ENCODE data around the gene PKIG. TPM values are rescaled to one million over a fixed set of nuclear protein-coding genes. Genes with fewer than 3 reads are reported as not detected.
"Not testable (repeated sequence)": the region's sequence is repeated elsewhere in the genome, so short reads cannot be mapped to it uniquely, and the experiment has no call there.

Gene PKIG
- total RNA-seq, 4 donors from 2014 or later = 72.9 to 153 (median 100) TPM

DNA sequence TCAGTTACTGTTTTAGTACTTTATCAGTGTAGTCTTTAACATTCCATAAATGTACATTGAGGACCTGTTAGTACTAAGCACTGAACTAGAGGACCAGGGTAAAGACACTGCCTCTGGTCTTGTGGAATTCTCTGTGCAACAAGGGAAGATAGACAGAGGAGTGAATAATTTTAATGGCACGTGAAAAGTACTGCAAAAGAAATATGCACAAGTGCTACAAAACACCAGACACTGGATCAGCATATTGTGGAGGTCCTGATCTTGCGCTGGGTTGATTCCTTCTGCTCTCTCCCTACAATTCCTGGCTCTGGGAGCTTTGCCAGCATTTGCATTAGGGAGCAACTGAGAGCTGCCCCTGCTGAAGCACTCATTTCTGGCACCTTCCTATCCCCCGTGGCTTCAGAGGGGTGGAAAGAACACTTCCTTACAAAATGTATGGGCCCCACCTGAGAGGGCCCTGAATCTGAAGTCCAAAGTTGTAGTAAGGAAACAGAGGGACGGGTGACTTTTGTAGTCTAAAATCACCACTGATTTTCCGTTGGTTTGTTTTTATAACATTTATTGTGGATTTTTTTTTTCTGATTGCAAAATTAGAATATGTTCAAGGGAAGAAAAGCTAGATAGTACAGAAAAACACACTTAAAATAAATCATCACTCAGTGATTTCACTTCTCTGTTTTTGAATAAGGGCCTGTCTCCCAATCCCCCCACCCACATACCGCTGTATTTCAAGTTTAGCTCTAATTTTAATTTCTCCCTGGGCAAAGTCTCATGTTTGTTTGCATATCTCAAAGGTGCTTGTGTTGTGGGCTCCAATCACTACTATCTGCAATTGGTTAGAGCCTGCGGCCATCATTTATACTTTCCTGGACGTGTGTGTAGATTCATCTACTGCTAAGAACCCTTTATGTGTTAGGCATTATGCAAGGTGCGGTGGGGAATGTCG lies 4.9 kb downstream of the PKIG start:
- H3K27ac ChIP-seq = peak overlapping the region; percentile 95 to 98 (median 98)
- TF ChIP-seq, protein P1, sequence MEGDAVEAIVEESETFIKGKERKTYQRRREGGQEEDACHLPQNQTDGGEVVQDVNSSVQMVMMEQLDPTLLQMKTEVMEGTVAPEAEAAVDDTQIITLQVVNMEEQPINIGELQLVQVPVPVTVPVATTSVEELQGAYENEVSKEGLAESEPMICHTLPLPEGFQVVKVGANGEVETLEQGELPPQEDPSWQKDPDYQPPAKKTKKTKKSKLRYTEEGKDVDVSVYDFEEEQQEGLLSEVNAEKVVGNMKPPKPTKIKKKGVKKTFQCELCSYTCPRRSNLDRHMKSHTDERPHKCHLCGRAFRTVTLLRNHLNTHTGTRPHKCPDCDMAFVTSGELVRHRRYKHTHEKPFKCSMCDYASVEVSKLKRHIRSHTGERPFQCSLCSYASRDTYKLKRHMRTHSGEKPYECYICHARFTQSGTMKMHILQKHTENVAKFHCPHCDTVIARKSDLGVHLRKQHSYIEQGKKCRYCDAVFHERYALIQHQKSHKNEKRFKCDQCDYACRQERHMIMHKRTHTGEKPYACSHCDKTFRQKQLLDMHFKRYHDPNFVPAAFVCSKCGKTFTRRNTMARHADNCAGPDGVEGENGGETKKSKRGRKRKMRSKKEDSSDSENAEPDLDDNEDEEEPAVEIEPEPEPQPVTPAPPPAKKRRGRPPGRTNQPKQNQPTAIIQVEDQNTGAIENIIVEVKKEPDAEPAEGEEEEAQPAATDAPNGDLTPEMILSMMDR (IDR thresholded peaks at IDR 0.05 in 4 of 5, conservative IDR thresholded peaks at IDR 0.05 in 1 of 5) = no peak
- no peak for TF ChIP-seq POLR2A (IDR thresholded peaks at IDR 0.05)
- ATAC-seq = no peak
- intact Hi-C loops (cut with DNase I; ENCODE audit: low total_unique reads) = loop anchor here (10.0 kb wide), 1 partner anchor 383 kb away; no protein-coding TSS in a partner anchor
- peaks cover 0 to 26% of the 10 kb centered on the region in 2 donors for H3K36me3 ChIP-seq
- DNase-seq = no peak
- in situ Hi-C loops (cut with MboI; ENCODE audit: low sequenced_read_pairs in 4 of 4) = loop anchor here in 1 of 4 donors (25.0 kb wide), 1 partner anchor 375 kb away; the partner anchor contains the start of gene OSER1
- H3K4me3 ChIP-seq = peak overlapping the region in 3 of 4 donors; percentile 24 to 76 (median 73)
- no peaks in the 10 kb centered on the region for H3K9me3 ChIP-seq
- peaks cover 38 to 43% of the 10 kb centered on the region in 2 donors for H3K4me1 ChIP-seq
- no peaks in the 10 kb centered on the region for H3K27me3 ChIP-seq

GRCh38 chr20:44588321-44588720 lies 5.9 kb downstream of the PKIG start:
- ATAC-seq, H3K9me3 ChIP-seq, H3K4me3 ChIP-seq, H3K27me3 ChIP-seq, DNase-seq: not testable (repeated sequence)
- Histone ChIP-seq H3K4me1 (peaks cover 44 to 50% of the 10 kb centered on the region in 2 donors), H3K27ac (peak overlapping the region in 3 of 4 donors; percentile 95 to 98 (median 98)), H3K36me3 (peaks cover 0 to 26% of the 10 kb centered on the region in 2 donors)
- in situ Hi-C loops (cut with MboI; ENCODE audit: low sequenced_read_pairs in 4 of 4) (loop anchor here in 1 of 4 donors (25.0 kb wide), 1 partner anchor 376 kb away; the partner anchor contains the start of gene OSER1), intact Hi-C loops (cut with DNase I; ENCODE audit: low total_unique reads) (loop anchor here (10.0 kb wide), 1 partner anchor 384 kb away; no protein-coding TSS in a partner anchor)

GRCh38 chr20:44589537-44589936 lies 7.2 kb downstream of the PKIG start:
- ATAC-seq = no peak
- no peaks in the 10 kb centered on the region for H3K9me3 ChIP-seq
- DNase-seq = no peak
- H3K36me3 ChIP-seq = peaks cover 0 to 26% of the 10 kb centered on the region in 2 donors
- peak overlapping the region in 2 of 4 donors; percentile 14 to 27 for H3K27ac ChIP-seq
- no peaks in the 10 kb centered on the region for H3K27me3 ChIP-seq
- intact Hi-C loops (cut with DNase I; ENCODE audit: low total_unique reads) (loop anchor here (10.0 kb wide), 1 partner anchor 385 kb away; no protein-coding TSS in a partner anchor), in situ Hi-C loops (cut with MboI; ENCODE audit: low sequenced_read_pairs in 4 of 4) (loop anchor here in 1 of 4 donors (25.0 kb wide), 1 partner anchor 377 kb away; the partner anchor contains the start of gene OSER1)
- TF ChIP-seq, protein P1 (IDR thresholded peaks at IDR 0.05 in 4 of 5, conservative IDR thresholded peaks at IDR 0.05 in 1 of 5) = no peak
- no peak for TF ChIP-seq POLR2A (IDR thresholded peaks at IDR 0.05)
- H3K4me3 ChIP-seq = no peak overlapping the region
- H3K4me1 ChIP-seq = peaks cover 55 to 56% of the 10 kb centered on the region in 2 donors

GRCh38 chr20:44590980-44591778 lies 8.8 kb downstream of the PKIG start:
- Histone ChIP-seq H3K4me3 (no peak overlapping the region), H3K4me1 (peaks cover 54 to 56% of the 10 kb centered on the region in 2 donors), H3K27ac (peak overlapping the region in 1 of 4 donors; percentile 86), H3K9me3 (no peaks in the 10 kb centered on the region), H3K27me3 (no peaks in the 10 kb centered on the region), H3K36me3 (peaks cover 0 to 26% of the 10 kb centered on the region in 2 donors)
- intact Hi-C loops (cut with DNase I; ENCODE audit: low total_unique reads) (no loop called here), in situ Hi-C loops (cut with MboI; ENCODE audit: low sequenced_read_pairs in 4 of 4) (loop anchor here in 1 of 4 donors (25.0 kb wide), 1 partner anchor 379 kb away; the partner anchor contains the start of gene OSER1)
- ATAC-seq (no peak), DNase-seq (no peak)
- no peak for TF ChIP-seq POLR2A (IDR thresholded peaks at IDR 0.05)
- TF ChIP-seq, protein P1 (IDR thresholded peaks at IDR 0.05 in 4 of 5, conservative IDR thresholded peaks at IDR 0.05 in 1 of 5) = no peak

Data from gastrocnemius medialis (tissue), 4 donors.